ENCODE measurements around the gene TDRD7.

TDRD7 gene

DNA sequence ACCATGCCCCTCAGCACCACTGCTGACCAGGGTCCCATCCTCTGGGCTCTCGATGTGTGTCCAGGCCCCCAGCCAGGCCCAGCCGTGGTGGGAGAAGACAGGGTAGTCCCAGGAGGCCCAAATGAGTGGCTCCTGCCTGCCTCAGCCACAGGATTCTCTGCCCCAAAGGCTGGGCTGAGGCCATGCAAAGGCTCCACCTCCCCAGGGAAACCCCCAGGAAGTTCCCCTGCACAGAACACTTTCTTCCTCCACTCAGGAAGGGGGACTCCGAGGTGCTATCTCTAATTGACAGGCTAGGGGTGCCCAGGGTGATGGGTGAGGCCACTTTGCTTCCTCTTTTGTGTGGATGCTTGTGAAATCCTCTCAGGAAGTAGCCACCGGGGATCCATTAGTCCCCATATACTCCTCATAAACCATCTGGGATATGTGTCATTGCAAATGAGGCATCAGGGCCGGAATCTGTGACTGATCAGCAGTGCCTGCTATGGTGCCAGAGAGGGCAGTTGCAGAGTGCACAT is 23.1 kb upstream of the TDRD7 start:
- no peak for DNase-seq

DNA sequence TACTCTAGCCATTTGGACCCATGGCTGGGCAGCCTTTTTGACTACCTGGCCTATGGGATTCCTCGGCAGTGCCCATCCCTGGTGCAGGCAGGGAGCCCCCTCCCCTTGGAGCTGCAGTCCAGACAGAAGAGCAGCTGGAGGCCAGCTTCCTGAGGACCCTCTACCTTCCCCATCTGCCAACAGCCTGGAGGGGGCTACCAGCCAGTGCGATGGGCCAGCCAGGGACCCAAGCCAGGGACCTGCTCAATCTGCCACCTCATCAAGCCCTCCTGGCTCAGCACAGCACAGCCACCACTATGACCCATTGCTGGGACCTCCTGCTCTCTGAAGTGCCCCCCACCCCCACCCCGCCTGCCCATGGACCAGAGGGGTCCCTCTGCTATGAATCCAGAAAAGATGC is 22.6 kb upstream of the TDRD7 start:
- no peak for DNase-seq

DNA sequence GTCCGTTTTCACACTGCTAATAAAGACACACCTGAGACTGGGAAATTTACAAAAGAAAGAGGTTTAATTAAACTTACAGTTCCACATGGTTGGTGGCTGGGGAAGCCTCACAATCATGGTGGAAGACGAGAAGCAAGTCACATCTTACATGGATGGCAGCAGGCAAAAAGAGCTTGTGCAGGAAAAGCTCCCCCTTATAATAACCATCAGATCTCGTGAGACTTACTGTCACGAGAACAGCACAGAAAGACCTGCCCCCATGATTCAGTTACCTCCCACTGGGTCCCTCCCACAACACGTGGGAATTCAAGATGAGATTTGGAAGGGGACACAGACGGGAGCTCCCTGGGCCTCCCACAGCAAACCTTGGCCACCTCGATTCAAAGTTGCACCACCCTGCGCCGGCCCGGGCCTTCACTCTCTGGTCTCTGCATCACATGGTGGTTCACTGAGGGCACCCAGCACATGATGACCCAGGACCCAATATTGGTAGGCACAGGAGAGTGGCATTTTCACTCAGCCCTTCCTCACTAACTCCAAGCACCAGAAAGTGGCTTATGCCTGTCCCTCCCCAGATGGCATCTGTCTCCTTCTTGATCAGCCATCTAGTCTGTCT is 21.0 kb upstream of the TDRD7 start:
- DNase-seq = no peak

DNA sequence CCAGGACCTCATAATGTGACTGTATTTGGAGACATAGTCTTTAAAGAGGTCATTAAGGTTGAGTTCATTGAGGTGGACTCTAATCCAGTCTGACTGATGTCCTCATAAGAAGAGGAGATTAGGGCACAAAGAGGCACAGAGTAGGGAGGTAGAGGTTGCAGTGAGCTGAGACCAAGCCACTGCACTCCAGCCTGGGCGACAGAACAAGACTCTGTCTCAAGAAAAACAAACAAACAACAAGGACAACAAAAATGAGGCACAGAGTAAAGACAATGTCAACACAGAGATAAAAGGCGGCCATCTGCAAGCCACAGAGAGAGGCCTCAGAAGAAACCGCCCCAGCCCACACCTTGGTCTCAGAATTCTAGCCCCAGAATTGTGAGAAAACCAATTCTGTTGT is 17.0 kb upstream of the TDRD7 start:
- DNase-seq = no peak

DNA sequence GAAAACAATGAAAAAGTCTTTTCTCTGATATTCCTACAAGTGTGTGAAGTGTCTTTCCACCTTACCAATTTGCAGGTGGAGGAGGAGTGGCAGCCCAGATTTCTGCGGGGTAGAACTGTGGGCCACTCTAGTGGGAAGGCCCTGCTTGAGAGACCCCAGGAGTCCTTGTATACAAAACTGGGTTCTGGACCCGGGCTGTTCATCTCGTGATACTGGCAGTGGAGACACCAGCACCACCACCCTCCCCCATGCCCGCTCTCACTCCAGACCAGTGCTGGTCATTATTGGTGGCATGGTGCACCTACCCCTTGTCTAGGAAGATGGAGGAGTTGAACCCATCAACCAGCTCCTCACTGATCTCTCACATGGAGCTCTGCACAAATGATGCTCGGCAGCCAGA is 16.2 kb upstream of the TDRD7 start:
- DNase-seq = no peak

DNA sequence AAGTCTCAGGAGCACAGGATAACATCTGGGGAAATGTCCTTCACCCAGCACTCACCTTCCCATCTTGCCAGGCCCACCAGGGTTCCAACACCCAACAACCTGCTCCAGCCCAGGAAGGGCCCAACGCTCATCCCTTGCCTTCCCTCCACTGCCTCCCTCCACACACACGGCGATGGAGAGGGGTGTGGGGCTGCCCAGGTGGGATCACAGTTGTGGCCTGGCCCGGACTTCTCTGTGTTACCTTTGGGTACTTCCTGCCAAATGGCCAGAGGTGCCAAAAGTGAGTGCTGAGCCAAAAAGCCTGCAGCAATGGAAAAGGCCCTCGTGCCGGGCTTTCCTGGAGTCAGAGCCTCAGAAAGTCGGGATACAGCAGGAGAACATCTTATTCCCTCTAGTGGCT is 15.6 kb upstream of the TDRD7 start:
- DNase-seq = no peak

DNA sequence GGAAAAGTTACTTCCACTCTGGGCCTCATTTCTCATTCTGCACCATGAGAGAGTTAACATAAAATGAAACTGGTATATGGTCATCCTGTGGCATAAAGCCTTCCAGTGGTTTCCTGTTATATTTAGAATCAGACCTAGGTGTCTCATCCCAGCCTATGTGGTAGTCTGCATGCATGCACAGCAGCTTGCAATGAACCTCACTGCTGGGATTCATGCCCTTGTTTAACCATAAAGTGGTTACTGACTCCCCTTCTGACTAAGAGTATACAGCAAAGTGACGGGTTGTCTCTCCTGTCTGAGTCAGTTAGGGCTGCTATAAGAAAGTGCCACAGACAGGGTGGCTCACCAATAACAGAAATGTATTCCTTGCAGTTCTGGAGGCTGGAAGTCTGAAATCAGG is 14.7 kb upstream of the TDRD7 start:
- no peak for DNase-seq

DNA sequence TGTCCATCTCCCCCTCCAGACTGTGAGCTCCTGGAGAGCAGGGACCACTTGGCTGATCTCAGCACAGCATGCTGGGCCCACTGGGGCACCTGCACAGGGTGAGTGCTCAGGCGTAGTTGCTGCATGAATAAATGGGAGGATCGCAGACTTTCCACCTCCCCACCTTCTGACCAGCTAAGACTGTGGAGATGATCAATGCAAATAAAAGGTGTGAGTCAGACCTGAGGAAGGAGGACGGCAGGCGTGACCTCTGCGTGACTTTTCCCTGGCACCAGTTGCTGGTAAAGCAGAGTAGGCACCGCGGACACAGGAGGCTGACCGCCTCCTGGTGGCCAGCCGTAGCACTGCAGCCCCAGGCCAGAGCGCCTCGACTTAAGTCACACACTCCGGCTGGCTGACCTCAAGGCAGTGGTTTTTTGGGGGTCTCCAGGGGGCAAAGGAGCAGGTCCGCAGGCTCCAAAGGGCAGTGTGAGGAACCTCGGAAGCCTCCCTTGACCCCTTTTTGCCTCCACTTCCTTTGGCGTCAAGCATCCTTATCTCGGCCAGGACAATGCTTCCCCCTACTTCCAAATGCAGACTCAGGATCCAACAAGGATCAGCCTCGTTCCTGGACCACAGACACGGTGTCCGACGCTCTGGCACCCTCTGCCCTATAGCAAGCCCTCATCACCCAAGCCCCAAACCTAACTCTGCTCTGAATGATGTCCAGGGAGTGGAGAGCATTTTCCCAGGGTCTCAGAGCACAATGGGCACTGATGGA is 12.7 kb upstream of the TDRD7 start:
- peak; percentile 58 to 73 for DNase-seq

DNA sequence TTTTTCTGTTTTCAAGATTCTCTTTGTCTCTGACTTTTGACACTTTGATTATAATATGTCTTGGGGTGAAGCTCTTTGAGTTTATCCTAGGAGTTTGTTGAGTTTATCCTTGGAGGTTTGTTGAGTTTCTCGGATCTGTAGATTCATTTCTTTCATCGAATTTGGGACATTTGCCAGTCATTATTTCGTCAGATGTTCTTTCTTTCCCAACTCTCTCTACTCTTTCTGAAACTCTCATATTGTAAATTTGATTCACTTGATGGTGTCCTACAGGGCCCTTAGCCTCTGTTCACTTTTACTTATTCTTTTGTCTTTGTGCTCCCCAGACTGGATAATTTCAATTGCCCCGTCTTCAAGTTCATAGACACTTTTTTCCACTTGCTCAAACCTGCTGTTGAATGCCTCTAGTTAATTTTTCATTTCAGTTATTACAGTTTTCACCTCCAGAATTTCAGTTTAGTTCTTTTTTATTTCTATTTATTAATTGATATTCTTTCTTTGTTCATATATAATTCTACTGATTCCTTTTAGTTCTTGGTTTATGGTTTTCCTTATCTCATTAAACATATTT is 8.1 kb upstream of the TDRD7 start:
- no peak for DNase-seq

DNA sequence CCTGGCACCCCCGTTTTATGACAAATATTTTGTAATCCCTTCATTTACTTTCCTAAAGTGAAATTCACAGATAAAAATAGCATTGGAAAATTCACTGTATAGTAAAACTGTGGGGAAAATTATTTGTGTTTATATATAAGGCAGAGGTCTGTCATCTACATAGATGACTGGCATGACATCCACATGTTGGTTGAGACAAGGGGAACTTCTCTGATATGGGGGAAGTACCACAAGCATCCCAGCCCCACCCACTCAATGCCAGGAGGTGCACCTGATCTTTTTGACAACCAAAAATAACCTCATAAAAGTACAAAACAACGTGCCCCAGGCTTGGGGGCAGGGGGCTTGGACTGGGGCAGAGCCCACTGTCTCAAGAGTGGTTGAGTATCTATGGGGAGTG is 6.3 kb upstream of the TDRD7 start:
- DNase-seq = no peak

DNA sequence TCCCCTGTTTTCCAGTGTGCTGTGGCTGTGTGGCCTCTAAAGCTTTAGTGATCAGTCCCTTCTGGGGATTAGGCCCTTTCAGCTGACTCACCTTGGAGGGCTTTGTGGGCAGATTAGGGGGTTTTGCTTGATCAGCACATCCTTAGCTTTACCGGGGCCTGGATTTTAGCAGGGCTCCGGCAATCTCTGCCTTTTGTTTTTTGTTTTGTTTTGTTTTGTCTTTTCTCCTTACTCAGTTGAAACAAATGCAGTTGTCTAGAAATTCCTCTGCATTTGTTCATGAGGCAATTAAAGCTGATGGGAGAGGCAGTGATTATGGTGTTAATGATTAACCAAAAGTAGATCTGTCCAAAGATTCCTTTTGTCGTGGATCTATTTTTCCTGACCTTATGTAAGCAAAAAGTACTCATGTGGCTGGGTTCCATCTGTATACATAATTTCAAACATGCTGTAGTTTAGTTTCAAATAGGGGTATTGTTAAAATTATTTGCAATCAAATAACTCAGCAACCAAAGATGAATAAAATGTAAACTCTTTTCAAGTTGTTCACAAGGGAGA is 5.2 kb upstream of the TDRD7 start:
- no peak for DNase-seq

DNA sequence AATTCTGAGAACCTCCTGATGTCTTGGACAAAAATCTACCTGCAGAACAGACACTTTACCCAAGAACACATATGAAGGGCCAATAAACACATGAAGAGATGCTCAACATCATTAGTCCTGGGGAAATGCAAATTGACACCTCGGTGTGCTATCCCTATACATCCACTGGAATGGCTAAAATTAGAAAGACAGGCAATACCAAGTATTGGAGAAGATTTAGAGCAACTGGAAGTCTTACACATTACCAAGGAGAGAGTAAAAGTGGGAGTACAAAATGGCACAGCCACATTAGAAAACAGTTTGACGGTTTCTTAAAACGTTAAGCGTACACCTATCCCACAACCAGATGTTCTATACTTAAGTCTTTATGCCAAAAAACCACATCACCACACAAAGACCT is 3.3 kb upstream of the TDRD7 start:
- DNase-seq = no peak

DNA sequence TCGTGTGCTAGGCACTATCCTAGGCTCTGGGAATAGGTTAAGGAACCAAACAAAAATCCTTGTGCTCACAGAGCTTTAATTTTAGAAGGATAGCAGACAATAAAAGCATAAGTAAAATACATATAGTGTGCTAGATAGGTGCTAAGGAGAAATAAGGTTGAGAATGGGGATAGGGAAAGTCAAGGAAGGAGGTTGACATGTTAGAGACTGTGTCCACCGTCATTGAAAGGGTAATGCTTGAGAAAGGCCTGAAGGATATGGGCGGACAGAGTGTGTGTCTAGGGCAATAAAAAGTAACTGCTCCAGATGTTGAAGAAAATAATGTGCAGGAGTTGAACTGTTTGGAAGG is 482 bp upstream of the TDRD7 start:
- DNase-seq = no peak

DNA sequence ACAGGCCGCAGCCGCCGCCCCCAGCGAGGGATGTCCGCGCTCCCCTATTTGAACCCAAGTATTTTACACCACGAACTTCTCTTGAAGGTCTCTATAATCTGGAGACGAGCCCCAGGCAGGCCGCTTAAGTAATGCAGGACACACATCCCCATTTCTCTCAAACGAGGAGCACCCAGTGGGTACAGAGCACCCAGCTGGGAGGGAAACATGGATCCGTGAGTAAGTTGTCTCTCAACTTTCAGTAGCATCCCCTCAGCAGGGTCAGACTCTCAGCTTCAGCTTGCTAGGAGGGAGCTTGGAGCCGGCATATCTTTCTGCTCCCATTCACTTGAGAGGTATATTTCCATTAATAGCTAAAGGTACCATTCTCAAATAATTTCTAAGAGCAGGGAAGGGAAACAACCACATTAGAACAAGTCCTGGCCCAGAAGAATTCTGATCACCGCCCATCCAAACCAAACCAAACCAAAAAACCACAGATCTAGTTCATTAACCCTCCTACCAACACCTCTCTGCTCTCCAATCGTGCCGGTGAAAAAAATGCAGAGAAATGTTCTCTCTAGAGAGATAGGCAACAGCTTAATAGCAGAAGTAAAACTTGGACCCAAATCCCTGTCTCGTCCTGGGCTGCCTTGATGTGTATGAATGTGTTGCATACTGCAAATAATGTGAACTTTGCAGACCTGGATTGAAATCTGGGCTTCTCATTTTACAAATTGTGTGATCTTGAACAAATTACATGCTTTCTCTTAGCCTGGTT is 910 bp downstream of the TDRD7 start:
- DNase-seq = no peak

DNA sequence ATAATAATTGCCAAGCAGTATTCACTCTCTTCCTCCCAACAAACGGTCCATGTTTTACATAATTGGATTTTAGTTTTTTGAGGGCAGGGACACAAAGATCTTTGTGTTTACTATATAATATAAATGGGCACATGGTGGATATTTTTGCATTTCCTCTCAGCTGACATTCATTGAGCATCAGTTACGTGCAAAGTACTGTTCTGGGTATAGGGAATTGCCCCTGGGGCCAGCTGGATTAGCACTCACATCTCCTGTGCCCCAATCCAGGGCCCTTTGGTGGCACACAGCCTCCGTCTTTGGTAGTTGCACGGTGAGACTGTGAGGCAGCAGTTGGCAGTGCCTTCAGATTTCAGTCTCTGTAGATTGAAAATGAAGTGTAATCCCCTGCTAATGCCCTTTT is 1.6 kb downstream of the TDRD7 start:
- no peak for DNase-seq

DNA sequence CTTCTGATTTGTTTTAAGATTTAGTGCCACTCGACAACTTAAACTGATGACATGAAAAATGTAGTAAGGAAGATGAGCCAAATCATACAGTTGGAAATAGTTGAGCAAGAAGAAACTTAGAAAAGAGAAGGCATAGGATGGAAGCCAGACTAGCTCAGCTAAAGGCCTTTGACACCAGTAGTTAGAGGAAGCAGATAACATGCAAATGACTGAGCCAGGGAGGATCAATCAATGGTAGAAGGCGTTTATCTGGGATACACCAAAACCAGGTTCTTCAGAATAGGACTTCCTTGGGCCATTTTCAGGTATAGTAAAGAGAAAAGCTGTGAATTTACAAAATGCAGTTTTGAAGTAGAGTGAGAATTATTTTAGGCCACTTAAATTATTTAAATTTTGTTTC is 3.2 kb downstream of the TDRD7 start:
- DNase-seq = no peak

DNA sequence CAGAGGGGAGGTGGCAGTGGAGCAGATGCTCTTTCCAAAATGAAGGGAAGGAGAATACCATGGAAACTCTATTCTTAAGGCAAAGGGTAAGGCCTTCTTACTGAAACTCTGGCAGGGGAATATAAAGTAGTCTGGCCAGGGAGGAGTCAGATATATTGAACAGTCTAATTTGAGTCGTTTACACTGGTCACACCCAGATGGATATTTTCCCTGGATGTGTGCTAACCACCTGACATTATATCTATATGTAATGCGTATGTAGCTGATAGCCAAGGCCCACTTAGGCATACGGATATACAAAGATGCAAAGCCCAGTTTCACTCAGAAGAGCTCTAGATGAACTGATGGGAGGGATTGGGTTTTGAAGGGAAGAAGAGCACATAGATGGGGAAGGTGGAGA is 7.0 kb downstream of the TDRD7 start:
- no peak for DNase-seq

DNA sequence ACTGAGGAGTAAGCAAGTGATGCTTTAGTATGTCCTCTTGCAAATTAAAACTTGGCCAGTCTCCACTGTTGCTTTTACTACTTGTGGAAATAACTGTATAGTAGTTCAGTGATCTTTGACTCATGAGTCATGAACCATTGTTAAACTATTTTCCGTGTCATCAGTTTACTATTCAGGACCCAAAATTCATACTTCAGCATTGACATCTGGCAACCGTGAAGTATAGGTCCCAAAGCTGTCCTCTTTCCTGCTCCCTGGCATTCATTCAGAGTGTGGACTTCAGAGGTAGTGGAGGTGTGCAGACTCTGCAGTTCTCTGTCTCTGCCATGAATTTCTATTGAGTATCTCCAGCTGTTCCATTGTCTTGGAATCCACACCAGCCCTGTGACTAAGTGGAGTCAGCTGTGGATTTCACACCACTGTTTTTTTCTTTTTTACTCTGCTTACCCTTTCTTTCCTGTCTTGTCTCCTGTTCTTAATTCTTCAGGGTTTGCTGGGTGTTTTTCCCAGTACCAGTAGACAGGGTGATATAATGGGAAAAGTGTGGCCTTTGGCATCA is 7.5 kb downstream of the TDRD7 start:
- DNase-seq = no peak

DNA sequence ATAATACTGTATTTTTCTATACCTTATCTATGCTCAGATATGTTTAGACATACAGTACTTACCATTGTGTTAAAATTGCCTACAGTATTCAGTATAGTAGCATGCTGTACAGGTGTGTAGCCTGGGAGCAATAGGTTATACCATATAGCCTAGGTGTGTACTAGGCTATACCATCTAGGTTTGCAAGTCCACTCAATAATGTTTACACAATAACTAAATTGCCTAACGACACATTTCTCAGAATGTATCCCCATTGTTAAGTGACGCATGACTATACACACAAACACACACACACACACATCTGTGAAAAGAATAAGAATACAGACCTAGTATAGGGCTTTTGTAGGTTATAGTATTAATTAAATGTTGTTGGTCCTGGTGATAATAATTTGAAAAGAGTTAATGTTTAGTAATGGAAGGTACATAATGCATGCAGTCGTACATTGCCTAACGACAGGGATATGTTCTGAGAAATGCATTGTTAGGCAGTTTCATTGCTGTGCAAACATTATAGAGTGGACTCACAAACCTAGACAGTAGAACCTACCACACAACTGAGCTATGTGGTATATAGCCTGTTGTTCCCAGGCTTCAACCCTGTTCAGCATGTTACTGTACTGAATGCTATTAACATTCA is 13.6 kb downstream of the TDRD7 start:
- no peak for DNase-seq

DNA sequence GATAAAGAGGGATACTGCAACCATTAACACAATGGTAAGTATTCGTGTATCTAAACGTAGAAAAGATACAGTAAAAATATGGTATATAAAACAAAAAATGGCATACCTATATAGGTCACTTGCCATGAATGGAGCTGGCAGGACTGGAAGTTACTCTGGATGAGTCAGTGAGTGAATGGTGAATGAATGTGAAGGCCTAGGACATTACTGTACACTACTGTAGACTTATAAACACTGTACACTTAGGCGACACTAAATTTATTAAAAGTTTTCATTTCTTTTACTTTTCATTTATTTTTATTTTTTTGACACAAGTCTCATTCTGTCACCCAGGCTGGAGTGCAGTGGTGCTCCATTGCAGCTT is 14.1 kb downstream of the TDRD7 start:
- no peak for DNase-seq

DNA sequence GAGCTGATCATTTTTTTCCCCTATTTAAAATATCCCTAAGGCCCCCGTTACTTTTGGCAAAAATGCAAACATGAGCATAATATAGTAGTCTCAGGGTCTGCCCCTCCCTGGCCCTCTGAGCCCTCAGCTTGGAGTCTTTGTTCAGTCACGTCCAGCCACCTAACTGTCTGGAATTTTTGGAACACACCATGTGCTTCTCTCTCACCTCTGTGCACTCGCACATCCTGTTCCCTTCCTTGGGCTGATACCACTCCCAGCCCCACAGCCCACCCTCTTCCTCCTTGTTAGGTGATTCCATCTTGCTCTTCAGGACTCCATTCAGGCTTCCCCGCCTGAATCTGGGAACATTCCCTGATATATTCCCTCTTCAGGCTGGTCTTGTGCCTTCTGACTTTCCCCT is 16.0 kb downstream of the TDRD7 start:
- no peak for DNase-seq

DNA sequence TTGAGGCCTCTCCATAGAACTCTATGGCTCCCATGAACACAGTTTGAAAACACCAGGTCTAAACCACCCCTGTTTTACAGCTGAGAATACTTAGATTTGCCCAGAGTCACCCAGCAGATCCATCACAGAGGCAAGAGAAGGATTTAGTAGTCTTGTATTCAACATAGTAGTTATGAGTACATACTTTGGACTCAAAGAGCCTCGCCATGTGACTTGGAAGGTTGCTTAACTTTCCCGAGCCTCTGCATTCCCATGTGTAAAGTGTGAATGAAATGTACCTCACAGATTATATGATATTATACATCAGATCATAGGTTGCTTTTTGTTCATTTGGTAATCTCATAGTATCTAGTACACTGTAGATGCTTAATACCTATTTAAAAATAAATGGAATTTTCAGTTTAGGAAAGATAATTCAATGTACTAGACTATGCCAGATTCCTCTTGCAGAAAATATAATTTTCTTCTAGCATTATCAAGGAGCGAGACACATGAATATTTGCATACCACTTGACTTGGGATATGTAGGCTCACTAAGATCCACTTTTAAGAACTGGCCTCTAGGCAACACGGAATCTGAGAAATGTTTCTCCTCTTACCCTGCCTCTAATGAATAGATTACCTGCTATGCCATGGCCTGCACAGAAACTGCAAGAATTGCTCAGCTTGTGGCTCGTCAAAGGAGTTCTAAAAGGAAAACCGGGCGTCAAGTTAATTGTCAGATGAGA is 18.6 kb downstream of the TDRD7 start:
- DNase-seq = no peak

All from stimulated activated CD4-positive, alpha-beta T cell treated with anti-CD3 and anti-CD28 coated beads, Interleukin-4, amount 100 ng/mL, for 4 hours (primary cell).